ENCODE measurements around the gene C10orf143.

Gene C10orf143

DNA sequence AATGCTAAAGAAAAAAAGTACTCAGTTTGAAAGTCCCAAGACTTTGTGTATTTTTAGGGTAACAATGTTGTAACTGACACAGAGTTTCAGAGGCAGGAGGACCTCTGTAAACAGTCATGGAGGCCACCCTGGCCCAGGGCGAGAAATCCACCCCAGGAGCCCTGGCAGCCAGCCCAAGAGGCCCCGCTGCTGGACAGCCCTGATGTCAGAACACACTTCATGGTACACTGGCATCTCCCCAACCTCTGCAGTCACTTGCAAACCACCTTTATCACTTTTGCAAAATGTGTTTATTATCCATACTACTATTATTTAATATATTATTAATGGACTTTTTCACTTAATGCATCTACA is 30.2 kb downstream of the C10orf143 start:
- H3K9ac ChIP-seq: no peak overlapping the region
- no peaks in the 10 kb centered on the region for H3K27me3 ChIP-seq (ENCODE audit: insufficient read depth, low read depth)
- H3K4me2 ChIP-seq: no peak overlapping the region
- TF ChIP-seq, protein P1, sequence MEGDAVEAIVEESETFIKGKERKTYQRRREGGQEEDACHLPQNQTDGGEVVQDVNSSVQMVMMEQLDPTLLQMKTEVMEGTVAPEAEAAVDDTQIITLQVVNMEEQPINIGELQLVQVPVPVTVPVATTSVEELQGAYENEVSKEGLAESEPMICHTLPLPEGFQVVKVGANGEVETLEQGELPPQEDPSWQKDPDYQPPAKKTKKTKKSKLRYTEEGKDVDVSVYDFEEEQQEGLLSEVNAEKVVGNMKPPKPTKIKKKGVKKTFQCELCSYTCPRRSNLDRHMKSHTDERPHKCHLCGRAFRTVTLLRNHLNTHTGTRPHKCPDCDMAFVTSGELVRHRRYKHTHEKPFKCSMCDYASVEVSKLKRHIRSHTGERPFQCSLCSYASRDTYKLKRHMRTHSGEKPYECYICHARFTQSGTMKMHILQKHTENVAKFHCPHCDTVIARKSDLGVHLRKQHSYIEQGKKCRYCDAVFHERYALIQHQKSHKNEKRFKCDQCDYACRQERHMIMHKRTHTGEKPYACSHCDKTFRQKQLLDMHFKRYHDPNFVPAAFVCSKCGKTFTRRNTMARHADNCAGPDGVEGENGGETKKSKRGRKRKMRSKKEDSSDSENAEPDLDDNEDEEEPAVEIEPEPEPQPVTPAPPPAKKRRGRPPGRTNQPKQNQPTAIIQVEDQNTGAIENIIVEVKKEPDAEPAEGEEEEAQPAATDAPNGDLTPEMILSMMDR (conservative IDR thresholded peaks at IDR 0.05; ENCODE audit: low read depth, low read length): no peak
- H3K4me3 ChIP-seq (IDR thresholded peaks at IDR 0.05; ENCODE audit: insufficient read depth, low read depth, low read length): no peak overlapping the region
- no peaks in the 10 kb centered on the region for H4K20me1 ChIP-seq (ENCODE audit: insufficient read depth)
- H3K79me2 ChIP-seq (ENCODE audit: insufficient read depth, low read depth): no peaks in the 10 kb centered on the region
- no peak overlapping the region for H3K27ac ChIP-seq
- H3K36me3 ChIP-seq (ENCODE audit: insufficient read depth): no peaks in the 10 kb centered on the region
- H3K4me1 ChIP-seq (ENCODE audit: low read depth, poor library complexity, severe bottlenecking): no peaks in the 10 kb centered on the region
- H2AFZ ChIP-seq (ENCODE audit: low read depth): no peak overlapping the region

DNA sequence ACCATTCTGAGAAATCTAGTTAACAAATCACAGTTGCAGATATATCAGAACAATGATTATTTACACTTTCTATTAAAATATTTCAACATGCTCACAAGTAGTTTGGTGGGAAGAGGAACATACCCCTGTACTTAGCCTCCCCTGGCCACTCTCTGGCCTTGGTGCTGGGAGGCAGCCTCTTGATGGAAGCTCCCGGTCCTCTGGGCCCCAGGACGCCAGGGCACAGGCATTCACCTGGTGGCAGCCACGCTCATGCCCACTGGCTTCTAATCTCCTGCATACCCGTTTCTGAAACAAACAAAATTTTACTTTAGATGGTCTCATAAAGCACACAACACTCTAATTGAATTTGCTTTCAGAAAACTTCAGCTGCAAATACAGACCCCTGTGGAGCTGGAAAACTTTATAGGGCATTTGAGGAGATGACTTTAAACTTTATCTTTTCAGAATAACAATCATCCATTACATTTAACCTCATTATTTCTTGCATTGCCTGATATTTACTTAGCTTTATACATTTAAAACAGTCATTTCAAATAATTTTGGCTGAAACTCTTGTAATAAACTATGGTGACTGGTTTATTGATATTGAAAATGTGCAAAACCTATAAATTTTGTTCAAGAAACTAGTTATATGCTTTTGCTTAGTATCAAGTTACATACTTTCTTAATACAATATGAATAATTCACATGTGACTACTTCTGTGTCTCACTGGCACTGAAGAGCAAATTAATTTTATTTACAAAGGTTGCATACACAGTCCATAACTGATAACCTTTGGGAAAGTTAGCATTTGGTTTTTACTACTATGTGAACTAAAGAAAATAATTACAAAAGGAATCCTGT is 30.8 kb downstream of the C10orf143 start:
- no peak overlapping the region for H2AFZ ChIP-seq (ENCODE audit: low read depth)
- H3K27me3 ChIP-seq (ENCODE audit: insufficient read depth, low read depth): no peaks in the 10 kb centered on the region
- no peaks in the 10 kb centered on the region for H3K79me2 ChIP-seq (ENCODE audit: insufficient read depth, low read depth)
- H3K27ac ChIP-seq: no peak overlapping the region
- H3K4me3 ChIP-seq (IDR thresholded peaks at IDR 0.05; ENCODE audit: insufficient read depth, low read depth, low read length): no peak overlapping the region
- TF ChIP-seq, protein P1 (conservative IDR thresholded peaks at IDR 0.05; ENCODE audit: low read depth, low read length): no peak
- H4K20me1 ChIP-seq (ENCODE audit: insufficient read depth): no peaks in the 10 kb centered on the region
- no peaks in the 10 kb centered on the region for H3K36me3 ChIP-seq (ENCODE audit: insufficient read depth)
- no peaks in the 10 kb centered on the region for H3K4me1 ChIP-seq (ENCODE audit: low read depth, poor library complexity, severe bottlenecking)
- H3K4me2 ChIP-seq: no peak overlapping the region
- H3K9ac ChIP-seq: no peak overlapping the region

DNA sequence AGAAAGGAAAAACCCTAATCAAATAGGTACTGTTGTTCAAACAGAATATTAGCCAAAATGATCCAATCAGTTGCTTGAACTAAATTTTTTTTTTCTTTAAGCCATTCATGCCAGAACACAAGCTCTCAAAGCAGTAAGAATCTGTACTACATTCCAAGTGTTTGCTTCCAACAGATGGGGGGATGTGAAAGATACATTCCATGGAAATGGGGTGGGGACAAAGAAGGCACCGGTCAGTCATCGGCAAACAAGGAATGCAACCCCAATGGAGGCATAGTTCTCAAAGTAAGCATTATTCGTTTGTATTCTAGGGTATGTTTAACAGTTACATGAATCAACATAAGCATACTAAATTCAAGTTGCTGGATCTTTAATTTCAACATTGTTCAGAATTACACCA is 32.5 kb downstream of the C10orf143 start:
- TF ChIP-seq, protein P1 (conservative IDR thresholded peaks at IDR 0.05; ENCODE audit: low read depth, low read length): no peak
- no peak overlapping the region for H3K27ac ChIP-seq
- no peaks in the 10 kb centered on the region for H3K79me2 ChIP-seq (ENCODE audit: insufficient read depth, low read depth)

DNA sequence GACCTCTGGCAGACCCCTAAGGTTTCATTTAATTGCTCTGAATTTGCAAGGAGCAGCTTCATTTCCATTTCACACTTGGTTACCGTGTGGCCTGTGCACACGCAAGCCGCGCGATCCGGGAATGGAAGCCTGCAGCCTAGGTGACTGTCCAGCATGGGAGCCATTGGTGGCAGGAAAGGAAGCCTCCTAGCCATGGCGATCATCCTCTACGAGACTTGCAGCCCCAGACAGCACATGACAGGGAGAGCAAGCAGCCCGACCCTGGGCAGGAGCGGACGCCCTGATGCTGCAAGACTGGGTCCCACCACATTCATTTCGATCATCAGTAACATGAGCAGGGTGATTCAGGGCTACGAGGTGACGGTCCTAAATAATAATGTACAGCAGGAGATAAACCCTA is 33.9 kb downstream of the C10orf143 start:
- no peak overlapping the region for H3K9ac ChIP-seq
- no peak overlapping the region for H2AFZ ChIP-seq (ENCODE audit: low read depth)
- no peak overlapping the region for H3K4me3 ChIP-seq (IDR thresholded peaks at IDR 0.05; ENCODE audit: insufficient read depth, low read depth, low read length)
- no peaks in the 10 kb centered on the region for H3K4me1 ChIP-seq (ENCODE audit: low read depth, poor library complexity, severe bottlenecking)
- no peaks in the 10 kb centered on the region for H3K79me2 ChIP-seq (ENCODE audit: insufficient read depth, low read depth)
- H3K27me3 ChIP-seq (ENCODE audit: insufficient read depth, low read depth): no peaks in the 10 kb centered on the region
- H3K27ac ChIP-seq: no peak overlapping the region
- H3K4me2 ChIP-seq: no peak overlapping the region
- H3K36me3 ChIP-seq (ENCODE audit: insufficient read depth): no peaks in the 10 kb centered on the region
- TF ChIP-seq, protein P1 (conservative IDR thresholded peaks at IDR 0.05; ENCODE audit: low read depth, low read length): no peak
- H4K20me1 ChIP-seq (ENCODE audit: insufficient read depth): no peaks in the 10 kb centered on the region

More for the DNA sequence above, 32.5 kb downstream of the C10orf143 start:
- H3K9ac ChIP-seq: no peak overlapping the region
- H3K4me3 ChIP-seq (IDR thresholded peaks at IDR 0.05; ENCODE audit: insufficient read depth, low read depth, low read length): no peak overlapping the region
- H4K20me1 ChIP-seq (ENCODE audit: insufficient read depth): no peaks in the 10 kb centered on the region
- H3K27me3 ChIP-seq (ENCODE audit: insufficient read depth, low read depth): no peaks in the 10 kb centered on the region
- H3K4me2 ChIP-seq: no peak overlapping the region
- no peaks in the 10 kb centered on the region for H3K4me1 ChIP-seq (ENCODE audit: low read depth, poor library complexity, severe bottlenecking)
- no peaks in the 10 kb centered on the region for H3K36me3 ChIP-seq (ENCODE audit: insufficient read depth)
- H2AFZ ChIP-seq (ENCODE audit: low read depth): no peak overlapping the region

Measured in KMS-11 (cell line).